NCI-H82 (cell line): ENCODE data around the gene CLDN4.
"Not testable (repeated sequence)": the region's sequence is repeated elsewhere in the genome, so short reads cannot be mapped to it uniquely, and the experiment has no call there.

Source experiments
- DNase-seq: peaks from one replicate; lab custom pipeline; 2025; lab: John Stamatoyannopoulos, UW

CLDN4 gene

DNA sequence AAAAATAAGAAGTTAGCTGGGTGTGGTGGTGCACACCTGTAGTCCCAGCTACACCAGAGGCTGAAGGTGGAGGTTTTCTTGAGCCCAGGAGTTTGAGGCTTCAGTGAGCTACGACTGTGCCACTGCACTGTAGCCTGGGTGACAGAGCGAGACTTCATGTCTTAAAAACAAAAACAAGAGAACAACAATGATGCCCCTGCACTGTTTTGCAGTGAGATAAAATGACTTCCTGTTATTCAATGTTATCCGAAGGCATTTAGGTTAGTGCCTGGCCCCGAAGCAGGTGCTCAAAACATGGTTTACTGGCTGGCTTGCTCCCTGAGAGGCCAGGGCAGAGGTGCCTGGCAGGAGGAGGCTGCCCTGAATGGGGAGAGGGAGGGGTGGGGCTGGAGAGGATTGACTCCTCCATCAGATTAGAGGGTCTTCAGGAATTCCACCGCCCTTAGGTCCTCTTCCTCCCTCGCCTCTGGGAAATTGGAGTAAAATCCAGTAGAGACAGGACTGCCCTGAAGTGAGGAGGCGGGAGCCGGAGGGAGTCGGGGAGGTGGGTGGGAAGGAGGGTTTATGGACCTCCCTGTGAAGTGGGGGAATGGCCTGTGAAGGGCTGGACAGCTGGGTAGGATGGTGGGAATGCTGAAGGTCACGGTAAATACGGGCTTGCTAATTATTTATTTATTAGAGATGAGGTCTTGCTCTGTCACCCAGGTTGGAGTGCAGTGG is 6.8 kb upstream of the CLDN4 start:
- DNase-seq: no peak

- no peak for DNase-seq
These were observed 5.8 kb upstream of the CLDN4 start for GRCh38 chr7:73824986-73825385.

- peak; percentile 73 for DNase-seq
These were observed 3.2 kb upstream of the CLDN4 start for GRCh38 chr7:73827567-73828106.

DNA sequence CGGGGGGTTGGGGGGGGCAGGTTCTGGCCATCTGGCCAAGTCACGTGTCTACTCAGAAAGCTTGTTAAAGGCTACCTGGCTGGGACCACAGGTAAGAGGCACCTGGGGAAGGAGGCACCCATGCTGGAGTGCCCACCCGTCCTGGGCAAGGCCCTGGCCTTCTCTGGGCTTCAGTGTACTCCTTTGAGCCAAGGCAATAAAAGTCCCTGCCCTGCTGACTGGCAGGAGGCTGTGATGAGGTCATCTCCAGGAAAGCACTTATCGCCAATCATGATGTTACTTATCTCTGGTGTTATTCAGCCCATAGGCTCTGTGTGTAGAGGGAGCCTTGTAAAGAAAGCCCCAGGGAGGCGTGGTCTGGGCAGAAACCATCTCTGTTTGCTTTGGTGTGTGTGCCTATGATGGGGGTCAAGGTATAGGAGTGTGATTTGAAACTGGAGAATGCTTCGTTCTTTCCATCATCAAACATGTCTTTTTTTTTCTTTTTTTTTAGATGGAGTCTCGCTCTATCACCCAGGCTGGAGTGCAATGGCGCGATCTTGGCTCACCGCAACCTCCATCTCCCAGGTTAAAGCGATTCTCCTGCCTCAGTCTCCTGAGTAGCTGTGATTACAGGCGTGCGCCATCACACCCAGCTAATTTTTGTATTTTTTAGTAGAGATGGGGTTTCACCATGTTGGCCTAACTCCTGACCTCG is 2.5 kb upstream of the CLDN4 start:
- peak; percentile 65 for DNase-seq

GRCh38 chr7:73828972-73829371 is 1.8 kb upstream of the CLDN4 start:
- DNase-seq: no peak

DNA sequence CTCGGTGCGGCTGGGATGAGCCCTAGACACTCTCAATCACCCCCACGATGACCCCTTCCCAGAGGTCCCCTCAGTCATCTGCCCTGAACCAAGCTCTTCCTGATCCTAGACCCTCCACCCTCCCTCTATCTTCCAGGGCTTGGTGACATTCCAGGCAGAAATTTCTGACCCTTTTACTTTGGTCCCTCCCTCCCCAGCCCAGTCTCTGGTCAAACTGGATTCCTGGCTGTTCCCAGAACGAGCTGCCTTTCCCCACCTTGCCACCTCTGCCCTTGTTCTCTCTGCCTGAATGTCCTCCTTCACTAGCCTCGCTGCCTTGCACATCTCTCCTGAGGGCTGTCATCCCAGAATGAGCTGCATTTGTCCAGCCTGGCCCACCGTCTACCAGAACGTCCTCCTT is 1.3 kb upstream of the CLDN4 start:
- no peak for DNase-seq

- DNase-seq: no peak
These were observed 695 bp upstream of the CLDN4 start for GRCh38 chr7:73829921-73830680.

GRCh38 chr7:73831584-73831833 is 713 bp downstream of the CLDN4 start:
- no peak for DNase-seq

DNA sequence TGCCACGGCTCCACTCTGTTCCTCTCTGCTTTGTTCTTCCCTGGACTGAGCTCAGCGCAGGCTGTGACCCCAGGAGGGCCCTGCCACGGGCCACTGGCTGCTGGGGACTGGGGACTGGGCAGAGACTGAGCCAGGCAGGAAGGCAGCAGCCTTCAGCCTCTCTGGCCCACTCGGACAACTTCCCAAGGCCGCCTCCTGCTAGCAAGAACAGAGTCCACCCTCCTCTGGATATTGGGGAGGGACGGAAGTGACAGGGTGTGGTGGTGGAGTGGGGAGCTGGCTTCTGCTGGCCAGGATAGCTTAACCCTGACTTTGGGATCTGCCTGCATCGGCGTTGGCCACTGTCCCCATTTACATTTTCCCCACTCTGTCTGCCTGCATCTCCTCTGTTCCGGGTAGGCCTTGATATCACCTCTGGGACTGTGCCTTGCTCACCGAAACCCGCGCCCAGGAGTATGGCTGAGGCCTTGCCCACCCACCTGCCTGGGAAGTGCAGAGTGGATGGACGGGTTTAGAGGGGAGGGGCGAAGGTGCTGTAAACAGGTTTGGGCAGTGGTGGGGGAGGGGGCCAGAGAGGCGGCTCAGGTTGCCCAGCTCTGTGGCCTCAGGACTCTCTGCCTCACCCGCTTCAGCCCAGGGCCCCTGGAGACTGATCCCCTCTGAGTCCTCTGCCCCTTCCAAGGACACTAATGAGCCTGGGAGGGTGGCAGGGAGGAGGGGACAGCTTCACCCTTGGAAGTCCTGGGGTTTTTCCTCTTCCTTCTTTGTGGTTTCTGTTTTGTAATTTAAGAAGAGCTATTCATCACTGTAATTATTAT is 1.2 kb downstream of the CLDN4 start:
- DNase-seq: no peak

DNA sequence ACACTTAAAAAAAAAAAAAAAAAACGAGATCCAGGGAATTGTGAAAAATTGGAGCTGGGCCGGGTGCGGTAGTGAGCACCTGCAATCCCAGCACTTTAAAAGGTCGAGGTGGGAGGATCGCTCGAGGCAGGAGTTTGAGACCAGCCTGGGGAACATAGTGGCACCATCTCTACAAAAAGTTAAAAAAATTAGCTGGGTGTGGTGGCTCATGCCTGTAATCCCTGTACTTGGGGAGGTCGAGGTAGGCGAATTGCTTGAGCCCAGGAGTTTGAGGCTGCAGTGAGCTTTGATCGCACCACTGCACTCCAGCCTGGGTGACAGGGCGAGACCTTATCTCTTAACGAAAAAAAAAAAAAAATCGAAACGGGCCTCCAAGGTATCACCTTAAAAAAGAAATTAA is 2.0 kb downstream of the CLDN4 start:
- DNase-seq: no peak

GRCh38 chr7:73833251-73833919 is 2.6 kb downstream of the CLDN4 start:
- DNase-seq: no peak

DNA sequence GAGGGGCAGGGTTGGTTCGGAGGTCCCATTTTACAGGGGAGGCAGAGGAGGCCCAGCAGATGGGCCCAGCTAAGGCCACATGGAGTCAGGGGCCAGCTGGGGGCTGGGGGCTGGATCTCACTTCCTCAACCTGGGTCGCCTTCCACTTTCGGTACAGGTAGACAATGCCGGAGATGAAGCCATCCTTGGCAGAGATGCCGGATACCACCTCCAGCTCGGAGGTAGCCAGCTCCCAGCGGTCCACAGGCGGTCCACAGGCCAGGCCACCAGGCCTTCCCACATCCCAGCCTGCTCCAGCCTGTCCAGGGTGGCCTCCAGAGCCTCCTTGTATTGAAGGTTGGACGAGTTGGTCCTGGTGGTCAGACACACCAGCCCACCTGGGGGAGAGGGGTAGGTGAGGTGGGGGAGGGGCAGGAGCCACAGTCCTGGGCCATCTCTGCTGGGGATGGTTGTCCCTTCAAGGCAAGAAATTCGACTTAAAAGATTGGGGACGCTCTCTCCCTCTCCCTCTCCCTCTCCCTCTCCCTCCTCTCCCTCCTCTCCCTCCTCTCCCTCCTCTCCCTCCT is 3.9 kb downstream of the CLDN4 start:
- no peak for DNase-seq

- DNase-seq: not testable (repeated sequence)
These were observed 6.4 kb downstream of the CLDN4 start for GRCh38 chr7:73837167-73837566.

DNA sequence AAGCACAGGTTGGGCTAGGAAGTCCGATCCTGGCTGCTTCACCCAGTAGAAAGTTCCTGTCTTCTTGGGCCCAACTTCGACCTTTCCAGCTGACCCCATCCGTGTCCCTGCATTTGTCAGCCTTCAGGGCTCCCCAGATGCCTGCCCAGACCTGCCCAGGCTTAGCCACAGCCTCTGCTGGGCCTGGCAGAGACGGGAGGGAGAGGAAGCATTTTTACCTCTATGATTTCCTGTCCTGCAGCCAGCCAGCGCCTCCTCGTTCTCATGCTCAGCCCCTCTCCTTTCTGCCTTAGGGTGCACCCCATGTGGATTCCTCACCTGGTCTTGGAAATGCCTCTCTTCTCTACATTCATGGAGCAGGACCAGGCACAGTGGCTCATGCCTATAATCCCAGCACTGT is 7.8 kb downstream of the CLDN4 start:
- no peak for DNase-seq

GRCh38 chr7:73839290-73839689 is 8.5 kb downstream of the CLDN4 start:
- no peak for DNase-seq

DNA sequence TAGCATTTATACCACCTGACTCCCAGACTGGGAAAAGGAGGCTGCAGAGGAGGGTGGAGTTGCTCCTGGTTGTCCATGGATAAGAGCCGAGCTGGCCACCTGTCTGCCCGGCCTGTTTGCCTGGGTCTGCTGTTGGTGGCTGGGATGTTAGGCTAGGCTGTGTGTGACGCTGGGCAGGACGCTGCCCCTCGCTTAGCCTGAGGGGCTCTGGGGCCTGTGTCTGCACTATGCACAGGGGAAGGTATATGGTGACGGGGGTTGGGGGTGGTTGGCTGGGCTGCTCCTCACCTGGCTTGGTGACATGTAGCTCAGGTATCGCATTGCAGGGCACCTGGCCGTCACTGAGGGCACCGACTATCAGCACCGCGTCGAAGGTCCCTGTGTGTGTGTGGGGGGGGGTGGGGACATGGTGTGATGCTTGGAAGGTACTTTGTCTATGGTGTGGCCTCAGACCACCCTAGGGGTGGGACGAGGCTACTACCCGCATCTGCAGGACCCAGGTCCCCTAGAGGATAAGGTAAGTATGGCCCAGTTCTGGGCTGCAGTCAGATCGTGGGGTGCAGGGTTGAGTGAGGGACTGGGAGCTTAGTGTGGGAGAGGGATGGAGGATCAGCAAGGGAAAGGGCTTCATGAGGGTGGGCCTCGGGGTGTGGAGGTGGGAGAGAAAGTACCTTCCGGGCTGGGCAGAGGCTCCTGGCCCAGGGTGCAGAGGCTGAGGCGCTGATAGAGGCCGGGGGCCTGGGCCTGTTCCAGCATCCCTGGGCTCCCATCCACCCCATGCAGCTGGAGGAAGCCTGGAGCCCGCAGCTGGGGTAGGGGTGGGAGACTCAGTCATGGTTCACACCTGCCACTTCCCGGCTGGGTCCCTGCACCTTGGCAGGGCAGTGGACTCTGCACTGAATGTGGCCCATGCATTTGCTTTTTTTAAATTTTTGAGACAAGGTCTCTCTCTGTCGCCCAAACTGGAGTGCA is 9.2 kb downstream of the CLDN4 start:
- DNase-seq: no peak

DNA sequence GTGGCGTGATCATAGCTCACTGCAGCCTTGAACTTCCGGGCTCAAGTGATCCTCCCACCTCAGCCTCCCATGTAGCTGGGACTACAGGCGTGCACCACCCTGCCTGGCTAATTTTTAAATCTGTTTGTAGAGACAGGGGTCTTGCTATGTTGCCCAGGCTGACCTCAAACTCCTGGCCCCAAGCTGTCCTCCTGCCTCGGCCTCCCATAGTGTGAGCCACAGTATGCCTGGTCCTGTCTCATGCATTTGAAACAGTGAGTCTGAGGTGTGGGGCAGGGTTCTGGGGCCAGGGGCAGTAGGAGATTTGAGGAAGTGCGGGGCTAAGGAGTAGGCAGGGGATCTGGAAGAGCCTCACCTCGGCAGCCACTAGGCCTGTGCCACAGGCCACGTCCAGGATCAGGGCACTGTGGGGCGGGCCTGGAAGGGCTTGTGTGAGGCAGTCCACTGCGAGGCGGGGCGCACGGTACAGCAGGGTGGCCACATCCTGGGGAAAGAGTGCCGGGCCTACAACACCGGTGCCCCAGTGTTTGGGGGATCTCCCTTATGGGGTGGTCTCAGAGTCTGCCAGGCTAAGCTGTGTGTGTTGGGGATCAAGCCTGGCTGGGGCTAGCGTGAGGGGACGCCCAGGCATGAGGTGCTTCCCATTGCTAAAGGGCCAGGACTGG is 10.1 kb downstream of the CLDN4 start:
- DNase-seq: no peak

DNA sequence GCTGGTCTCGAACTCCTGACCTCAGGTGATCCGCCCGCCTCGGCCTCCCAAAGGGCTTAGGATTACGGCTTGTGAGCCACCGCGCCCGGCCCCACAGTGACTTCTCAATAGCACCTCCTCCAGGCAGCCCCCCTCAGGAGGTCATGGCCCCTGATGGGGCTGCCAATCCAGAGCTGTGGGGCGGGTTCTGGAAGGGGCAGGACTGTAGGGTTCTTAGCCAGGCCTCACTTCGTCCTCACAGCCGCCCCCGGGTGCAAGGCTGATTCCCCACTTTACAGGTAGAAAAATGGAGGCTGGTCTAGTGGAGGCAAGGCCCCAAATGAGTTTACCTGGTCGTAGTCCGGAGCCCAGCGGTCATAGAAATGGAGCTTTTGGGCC is 10.9 kb downstream of the CLDN4 start:
- peak; percentile 46 for DNase-seq
